Liver (tissue), 9 donors: ENCODE measurements around the gene OPA3. TPM values are rescaled to one million over a fixed set of nuclear protein-coding genes. Genes with fewer than 3 reads are reported as not detected.

Experiments
- DNase-seq: peaks from one replicate; pipeline ENCODE4 v3.0.0-alpha.2; 2017; ENCODE audit warnings: low spot score
- H3K27ac ChIP-seq, 2 donors: one replicate each; pipeline ENCODE4 v1.7.0; 2013; ENCODE audit warnings: inconsistent platforms in 2 of 2, low read length in 2 of 2, control low read depth in 1 of 2, low read depth in 1 of 2, mild to moderate bottlenecking in 1 of 2
- H3K27me3 ChIP-seq, 4 donors: one replicate each; pipeline versions ENCODE4 v1.6.1 to v1.7.0; 2013; ENCODE audit warnings: low read length in 3 of 4, inconsistent platforms in 1 of 4, mild to moderate bottlenecking in 1 of 4, moderate library complexity in 1 of 4; ENCODE audit not compliant: control insufficient read depth in 4 of 4, insufficient read depth in 4 of 4
- H3K36me3 ChIP-seq, 4 donors: one replicate each; pipeline versions ENCODE4 v1.6.1 to v1.7.0; 2013; ENCODE audit warnings: low read length in 3 of 4, mild to moderate bottlenecking in 3 of 4, low read depth in 1 of 4, moderate library complexity in 1 of 4; ENCODE audit not compliant: control insufficient read depth in 4 of 4, insufficient read depth in 3 of 4
- H3K4me1 ChIP-seq, 4 donors: one replicate each; pipeline versions ENCODE4 v1.6.1 to v1.7.0; 2013; ENCODE audit warnings: low read length in 3 of 4, mild to moderate bottlenecking in 3 of 4, moderate library complexity in 1 of 4; ENCODE audit not compliant: control insufficient read depth in 4 of 4, insufficient read depth in 4 of 4
- H3K4me3 ChIP-seq, 3 donors: one replicate each; pipeline versions ENCODE4 v1.6.1 to v1.7.0; 2013; ENCODE audit warnings: low read length in 3 of 3, control low read depth in 1 of 3, low read depth in 1 of 3, mild to moderate bottlenecking in 1 of 3
- H3K9ac ChIP-seq, 2 donors: one replicate each; pipeline ENCODE4 v1.7.0; 2013; ENCODE audit warnings: low read length in 2 of 2, mild to moderate bottlenecking in 2 of 2, moderate library complexity in 2 of 2, control low read depth in 1 of 2, low read depth in 1 of 2
- H3K9me3 ChIP-seq, 4 donors: one replicate each; pipeline versions ENCODE4 v1.6.1 to v1.7.0; 2013; ENCODE audit warnings: low read length in 3 of 4; ENCODE audit not compliant: control insufficient read depth in 4 of 4
- EGR1 ChIP-seq, 2 donors: IDR thresholded peaks; 2 replicates each; pipeline ENCODE4 v1.6.1; 2016 to 2018; ENCODE audit warnings: antibody characterized with exemption in 2 of 2, low read depth in 2 of 2
- FOXA1 ChIP-seq: IDR thresholded peaks from 2 replicates; pipeline ENCODE4 v1.6.1; 2016; ENCODE audit warnings: antibody characterized with exemption
- FOXA2 ChIP-seq: IDR thresholded peaks from 2 replicates; pipeline ENCODE4 v1.6.1; 2016; ENCODE audit warnings: antibody characterized with exemption
- GABPA ChIP-seq, 2 donors: IDR thresholded peaks in 1 of 2; conservative IDR thresholded peaks in 1 of 2; 2 replicates each; pipeline ENCODE4 v1.6.1; 2016; ENCODE audit warnings: antibody characterized with exemption in 2 of 2, mild to moderate bottlenecking in 1 of 2, moderate library complexity in 1 of 2
- HNF4A ChIP-seq, 2 donors: conservative IDR thresholded peaks; 2 replicates each; pipeline ENCODE4 v1.6.1; 2016; ENCODE audit warnings: antibody characterized with exemption in 2 of 2, mild to moderate bottlenecking in 2 of 2
- HNF4G ChIP-seq: IDR thresholded peaks from 2 replicates; pipeline ENCODE4 v1.6.1; 2016; ENCODE audit warnings: antibody characterized with exemption
- JUND ChIP-seq, 2 donors: IDR thresholded peaks; 2 replicates each; pipeline ENCODE4 v1.6.1; 2016; ENCODE audit warnings: antibody characterized with exemption in 2 of 2
- NR2F2 ChIP-seq: IDR thresholded peaks from 2 replicates; pipeline ENCODE4 v1.6.1; 2016; ENCODE audit warnings: antibody characterized with exemption
- RAD21 ChIP-seq, 2 donors: IDR thresholded peaks; 2 replicates each; pipeline ENCODE4 v1.6.1; 2016; ENCODE audit warnings: antibody characterized with exemption in 2 of 2, mild to moderate bottlenecking in 2 of 2
- RXRA ChIP-seq, 2 donors: IDR thresholded peaks; 2 replicates each; pipeline ENCODE4 v1.6.1; 2017 to 2018; ENCODE audit warnings: antibody characterized with exemption in 2 of 2, mild to moderate bottlenecking in 1 of 2
- SP1 ChIP-seq: IDR thresholded peaks from 2 replicates; pipeline ENCODE4 v1.6.1; 2018; ENCODE audit warnings: antibody characterized with exemption, mild to moderate bottlenecking
- TAF1 ChIP-seq: conservative IDR thresholded peaks from 2 replicates; pipeline ENCODE4 v1.6.1; 2016; ENCODE audit warnings: antibody characterized with exemption, mild to moderate bottlenecking
- YY1 ChIP-seq: IDR thresholded peaks from 2 replicates; pipeline ENCODE4 v1.6.1; 2016; ENCODE audit warnings: antibody characterized with exemption, mild to moderate bottlenecking
- WGBS: extraction: QIAGEN DNeasy Blood & Tissue Kit; methylation state at CpG from one replicate; pipeline ENCODE4 v1.1.7; 2013; 5-methylcytosine and 5-hydroxymethylcytosine counted together
- polyA plus RNA-seq, 2 donors: library from polyadenylated mRNA; stranded (reverse) in 1 of 2; unstranded in 1 of 2; fragments of 200-250 nt in 1 of 2; fragments of >200 nt in 1 of 2; fragmentation: Nextera tagmentation in 1 of 2; extraction: Ambion mirVana in 1 of 2; gene quantifications; one replicate each; pipeline versions ENCODE4 v1.2.1 to v1.2.3, GENCODE V29; 2013 to 2015
- total RNA-seq, 2 donors: library from RNA; depleted of rRNA; stranded (reverse); fragments of >200 nt; gene quantifications; one replicate each; pipeline ENCODE4 v1.2.3, GENCODE V29; 2014
- TF ChIP-seq, protein P1 (sequence below): fragments of 150-350 bp; IDR thresholded peaks from 2 replicates; pipeline ENCODE4 v1.5.1; 2017; ENCODE audit warnings: improper control_type of control experiment, low read depth, low read length; ENCODE audit not compliant: missing input control
- TF ChIP-seq, protein P2 (sequence below): IDR thresholded peaks from 2 replicates; pipeline ENCODE4 v1.6.1; 2016; ENCODE audit warnings: antibody characterized with exemption
- TF ChIP-seq, protein P3 (sequence below): IDR thresholded peaks from 2 replicates; pipeline ENCODE4 v1.6.1; 2016; ENCODE audit warnings: antibody characterized with exemption
- TF ChIP-seq, protein P4 (sequence below): IDR thresholded peaks from 2 replicates; pipeline ENCODE4 v1.6.1; 2016; ENCODE audit warnings: antibody characterized with exemption
- TF ChIP-seq, protein P5 (sequence below): IDR thresholded peaks from 2 replicates; pipeline ENCODE4 v1.6.1; 2016; ENCODE audit warnings: antibody characterized with exemption, mild to moderate bottlenecking
- donor health status: healthy.
- donor health status: healthy.
- donor health status: healthy.
- donor health status: healthy.
- donor health status: healthy.

The OPA3 gene
- total and polyA plus RNA-seq, 4 donors, result 3.8 to 9.4 (median 6.2) TPM

DNA sequence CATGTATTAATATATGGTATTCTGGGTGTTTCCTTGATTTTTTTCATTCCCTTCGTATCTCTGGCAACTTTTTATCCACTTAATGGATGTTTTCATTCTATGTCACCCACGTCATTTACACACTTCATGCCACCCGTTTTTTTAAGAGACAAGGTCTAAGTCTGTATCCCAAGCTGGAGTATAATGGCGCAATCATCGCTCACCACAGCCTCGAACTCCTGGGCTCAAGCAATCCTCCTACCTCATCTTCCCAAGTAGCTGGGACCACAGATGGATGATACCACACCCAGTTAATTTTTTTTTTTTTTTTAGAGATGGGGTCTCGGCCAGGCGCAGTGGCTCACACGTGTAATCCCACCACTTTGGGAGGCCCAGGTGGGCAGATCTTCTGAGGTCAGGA is 80.7 kb downstream of the OPA3 start:
- WGBS, result 84% methylated on average over 9 of the region's 9 CpGs
- no peaks in the 10 kb centered on the region for H3K27me3 ChIP-seq
- TF ChIP-seq JUND (IDR thresholded peaks at IDR 0.05) (no peak), GABPA (IDR thresholded peaks at IDR 0.05 in 1 of 2, conservative IDR thresholded peaks at IDR 0.05 in 1 of 2) (no peak), RXRA (IDR thresholded peaks at IDR 0.05) (no peak), EGR1 (IDR thresholded peaks at IDR 0.05; ENCODE audit: low read depth in 2 of 2) (no peak), RAD21 (IDR thresholded peaks at IDR 0.05) (no peak), YY1 (no peak), HNF4A (conservative IDR thresholded peaks at IDR 0.05) (no peak), FOXA1 (no peak), SP1 (no peak), HNF4G (no peak), TAF1 (no peak), NR2F2 (no peak), FOXA2 (no peak)
- TF ChIP-seq, protein P1, sequence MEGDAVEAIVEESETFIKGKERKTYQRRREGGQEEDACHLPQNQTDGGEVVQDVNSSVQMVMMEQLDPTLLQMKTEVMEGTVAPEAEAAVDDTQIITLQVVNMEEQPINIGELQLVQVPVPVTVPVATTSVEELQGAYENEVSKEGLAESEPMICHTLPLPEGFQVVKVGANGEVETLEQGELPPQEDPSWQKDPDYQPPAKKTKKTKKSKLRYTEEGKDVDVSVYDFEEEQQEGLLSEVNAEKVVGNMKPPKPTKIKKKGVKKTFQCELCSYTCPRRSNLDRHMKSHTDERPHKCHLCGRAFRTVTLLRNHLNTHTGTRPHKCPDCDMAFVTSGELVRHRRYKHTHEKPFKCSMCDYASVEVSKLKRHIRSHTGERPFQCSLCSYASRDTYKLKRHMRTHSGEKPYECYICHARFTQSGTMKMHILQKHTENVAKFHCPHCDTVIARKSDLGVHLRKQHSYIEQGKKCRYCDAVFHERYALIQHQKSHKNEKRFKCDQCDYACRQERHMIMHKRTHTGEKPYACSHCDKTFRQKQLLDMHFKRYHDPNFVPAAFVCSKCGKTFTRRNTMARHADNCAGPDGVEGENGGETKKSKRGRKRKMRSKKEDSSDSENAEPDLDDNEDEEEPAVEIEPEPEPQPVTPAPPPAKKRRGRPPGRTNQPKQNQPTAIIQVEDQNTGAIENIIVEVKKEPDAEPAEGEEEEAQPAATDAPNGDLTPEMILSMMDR, result no peak
- TF ChIP-seq, protein P2, sequence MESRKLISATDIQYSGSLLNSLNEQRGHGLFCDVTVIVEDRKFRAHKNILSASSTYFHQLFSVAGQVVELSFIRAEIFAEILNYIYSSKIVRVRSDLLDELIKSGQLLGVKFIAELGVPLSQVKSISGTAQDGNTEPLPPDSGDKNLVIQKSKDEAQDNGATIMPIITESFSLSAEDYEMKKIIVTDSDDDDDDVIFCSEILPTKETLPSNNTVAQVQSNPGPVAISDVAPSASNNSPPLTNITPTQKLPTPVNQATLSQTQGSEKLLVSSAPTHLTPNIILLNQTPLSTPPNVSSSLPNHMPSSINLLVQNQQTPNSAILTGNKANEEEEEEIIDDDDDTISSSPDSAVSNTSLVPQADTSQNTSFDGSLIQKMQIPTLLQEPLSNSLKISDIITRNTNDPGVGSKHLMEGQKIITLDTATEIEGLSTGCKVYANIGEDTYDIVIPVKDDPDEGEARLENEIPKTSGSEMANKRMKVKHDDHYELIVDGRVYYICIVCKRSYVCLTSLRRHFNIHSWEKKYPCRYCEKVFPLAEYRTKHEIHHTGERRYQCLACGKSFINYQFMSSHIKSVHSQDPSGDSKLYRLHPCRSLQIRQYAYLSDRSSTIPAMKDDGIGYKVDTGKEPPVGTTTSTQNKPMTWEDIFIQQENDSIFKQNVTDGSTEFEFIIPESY, result no peak
- TF ChIP-seq, protein P3, sequence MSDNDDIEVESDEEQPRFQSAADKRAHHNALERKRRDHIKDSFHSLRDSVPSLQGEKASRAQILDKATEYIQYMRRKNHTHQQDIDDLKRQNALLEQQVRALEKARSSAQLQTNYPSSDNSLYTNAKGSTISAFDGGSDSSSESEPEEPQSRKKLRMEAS, result no peak
- TF ChIP-seq, protein P4, sequence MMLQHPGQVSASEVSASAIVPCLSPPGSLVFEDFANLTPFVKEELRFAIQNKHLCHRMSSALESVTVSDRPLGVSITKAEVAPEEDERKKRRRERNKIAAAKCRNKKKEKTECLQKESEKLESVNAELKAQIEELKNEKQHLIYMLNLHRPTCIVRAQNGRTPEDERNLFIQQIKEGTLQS, result no peak
- TF ChIP-seq, protein P5, sequence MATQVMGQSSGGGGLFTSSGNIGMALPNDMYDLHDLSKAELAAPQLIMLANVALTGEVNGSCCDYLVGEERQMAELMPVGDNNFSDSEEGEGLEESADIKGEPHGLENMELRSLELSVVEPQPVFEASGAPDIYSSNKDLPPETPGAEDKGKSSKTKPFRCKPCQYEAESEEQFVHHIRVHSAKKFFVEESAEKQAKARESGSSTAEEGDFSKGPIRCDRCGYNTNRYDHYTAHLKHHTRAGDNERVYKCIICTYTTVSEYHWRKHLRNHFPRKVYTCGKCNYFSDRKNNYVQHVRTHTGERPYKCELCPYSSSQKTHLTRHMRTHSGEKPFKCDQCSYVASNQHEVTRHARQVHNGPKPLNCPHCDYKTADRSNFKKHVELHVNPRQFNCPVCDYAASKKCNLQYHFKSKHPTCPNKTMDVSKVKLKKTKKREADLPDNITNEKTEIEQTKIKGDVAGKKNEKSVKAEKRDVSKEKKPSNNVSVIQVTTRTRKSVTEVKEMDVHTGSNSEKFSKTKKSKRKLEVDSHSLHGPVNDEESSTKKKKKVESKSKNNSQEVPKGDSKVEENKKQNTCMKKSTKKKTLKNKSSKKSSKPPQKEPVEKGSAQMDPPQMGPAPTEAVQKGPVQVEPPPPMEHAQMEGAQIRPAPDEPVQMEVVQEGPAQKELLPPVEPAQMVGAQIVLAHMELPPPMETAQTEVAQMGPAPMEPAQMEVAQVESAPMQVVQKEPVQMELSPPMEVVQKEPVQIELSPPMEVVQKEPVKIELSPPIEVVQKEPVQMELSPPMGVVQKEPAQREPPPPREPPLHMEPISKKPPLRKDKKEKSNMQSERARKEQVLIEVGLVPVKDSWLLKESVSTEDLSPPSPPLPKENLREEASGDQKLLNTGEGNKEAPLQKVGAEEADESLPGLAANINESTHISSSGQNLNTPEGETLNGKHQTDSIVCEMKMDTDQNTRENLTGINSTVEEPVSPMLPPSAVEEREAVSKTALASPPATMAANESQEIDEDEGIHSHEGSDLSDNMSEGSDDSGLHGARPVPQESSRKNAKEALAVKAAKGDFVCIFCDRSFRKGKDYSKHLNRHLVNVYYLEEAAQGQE, result no peak
- H3K4me3 ChIP-seq, result no peak overlapping the region
- no peak overlapping the region for H3K27ac ChIP-seq
- no peak for DNase-seq
- peaks cover 6 to 24% (median 13%) of the 10 kb centered on the region in 4 donors for H3K4me1 ChIP-seq
- no peak overlapping the region for H3K9ac ChIP-seq
- no peaks in the 10 kb centered on the region for H3K36me3 ChIP-seq
- H3K9me3 ChIP-seq, result no peaks in the 10 kb centered on the region
